Lower leg skin (tissue), 3 donors: Measurements from ENCODE around the gene ACBD5.
"Not testable (repeated sequence)": the region's sequence is repeated elsewhere in the genome, so short reads cannot be mapped to it uniquely, and the experiment has no call there.

Source experiments
- POLR2A ChIP-seq, 2 donors: fragments of 450-650 bp; IDR thresholded peaks; one replicate each; pipeline ENCODE4 v1.6.1; 2016 to 2017; ENCODE audit warnings: antibody characterized with exemption in 2 of 2, mild to moderate bottlenecking in 1 of 2, moderate library complexity in 1 of 2
- TF ChIP-seq, protein P1 (sequence below), 3 donors: fragments of 450-650 bp; IDR thresholded peaks; one replicate each; pipeline ENCODE4 v1.5.1; 2016; ENCODE audit warnings: antibody characterized with exemption in 3 of 3, mild to moderate bottlenecking in 3 of 3, moderate library complexity in 2 of 3

GRCh38 chr10:27266025-27266424 is 25.4 kb upstream of the ACBD5 start:
- TF ChIP-seq, protein P1, sequence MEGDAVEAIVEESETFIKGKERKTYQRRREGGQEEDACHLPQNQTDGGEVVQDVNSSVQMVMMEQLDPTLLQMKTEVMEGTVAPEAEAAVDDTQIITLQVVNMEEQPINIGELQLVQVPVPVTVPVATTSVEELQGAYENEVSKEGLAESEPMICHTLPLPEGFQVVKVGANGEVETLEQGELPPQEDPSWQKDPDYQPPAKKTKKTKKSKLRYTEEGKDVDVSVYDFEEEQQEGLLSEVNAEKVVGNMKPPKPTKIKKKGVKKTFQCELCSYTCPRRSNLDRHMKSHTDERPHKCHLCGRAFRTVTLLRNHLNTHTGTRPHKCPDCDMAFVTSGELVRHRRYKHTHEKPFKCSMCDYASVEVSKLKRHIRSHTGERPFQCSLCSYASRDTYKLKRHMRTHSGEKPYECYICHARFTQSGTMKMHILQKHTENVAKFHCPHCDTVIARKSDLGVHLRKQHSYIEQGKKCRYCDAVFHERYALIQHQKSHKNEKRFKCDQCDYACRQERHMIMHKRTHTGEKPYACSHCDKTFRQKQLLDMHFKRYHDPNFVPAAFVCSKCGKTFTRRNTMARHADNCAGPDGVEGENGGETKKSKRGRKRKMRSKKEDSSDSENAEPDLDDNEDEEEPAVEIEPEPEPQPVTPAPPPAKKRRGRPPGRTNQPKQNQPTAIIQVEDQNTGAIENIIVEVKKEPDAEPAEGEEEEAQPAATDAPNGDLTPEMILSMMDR (IDR thresholded peaks at IDR 0.05) = not testable (repeated sequence)
- not testable (repeated sequence) for TF ChIP-seq POLR2A (IDR thresholded peaks at IDR 0.05)
